ENCODE measurements around the gene TREX2.

GRCh38 chrX:153474266-153474665 is 28.4 kb upstream of the TREX2 start:
- TF ChIP-seq CTCF (IDR thresholded peaks at IDR 0.05) = no peak
- TF ChIP-seq EZH2 (IDR thresholded peaks at IDR 0.05; ENCODE audit: borderline replicate concordance, insufficient read depth, low read depth, low read length, poor library complexity, severe bottlenecking) = no peak
